IMR-90 (cell line): ENCODE results near the gene CHAT. TPM values are rescaled to one million over a fixed set of nuclear protein-coding genes. Genes with fewer than 3 reads are reported as not detected.

Source experiments
- ATAC-seq: fragments of 200-7000 bp; cut with Tn5 transposase; 2 replicates; pipeline ENCODE4 v1.9.1; 2020; ENCODE audit warnings: low read depth, mild to moderate bottlenecking, moderate library complexity
- BruUV-seq: library from RNA; stranded (reverse); fragments of 400-500 nt; replicated peaks from 2 replicates; lab custom pipeline; 2021; lab: Mats Ljungman, UMichigan
- CTCF ChIA-PET: fragments of 300-600 bp; formaldehyde crosslinking; extraction: SDS; loops from one replicate; lab custom pipeline; 2021; ENCODE audit warnings: antibody characterized with exemption; lab: Yijun Ruan, JAX
- POLR2A ChIA-PET: fragments of 300-600 bp; sonication (Branson Sonifier 250); formaldehyde crosslinking; loops from one replicate; lab custom pipeline; 2022; ENCODE audit warnings: antibody characterized with exemption; ENCODE audit not compliant: unreplicated experiment; lab: Charles Lee
- DNase-seq: peaks from one replicate; pipeline ENCODE4 v3.0.0; 2013
- H2AFZ ChIP-seq: replicated peaks from 2 replicates; pipeline ENCODE3; 2013; ENCODE audit warnings: low read length, mild to moderate bottlenecking; ENCODE audit not compliant: poor library complexity
- H2AK5ac ChIP-seq: 2 replicates; pipeline ENCODE4 v1.6.1; 2013; ENCODE audit warnings: low read depth, low read length, inconsistent platforms
- H2AK9ac ChIP-seq: replicated peaks from 2 replicates; pipeline ENCODE3; 2013; ENCODE audit warnings: mild to moderate bottlenecking, low read depth, low read length, moderate library complexity; ENCODE audit not compliant: poor library complexity
- H2BK120ac ChIP-seq: 2 replicates; pipeline ENCODE4 v1.6.1; 2013; ENCODE audit warnings: low read depth, low read length, inconsistent platforms
- H2BK15ac ChIP-seq: 3 replicates; pipeline ENCODE4 v1.6.1; 2013; ENCODE audit warnings: low read depth, low read length, inconsistent platforms
- H2BK20ac ChIP-seq: 2 replicates; pipeline ENCODE4 v1.6.1; 2013; ENCODE audit warnings: low read depth, mild to moderate bottlenecking, inconsistent platforms, low read length, moderate library complexity
- H2BK5ac ChIP-seq: 2 replicates; pipeline ENCODE4 v1.6.1; 2013; ENCODE audit warnings: mild to moderate bottlenecking, low read depth, low read length, inconsistent platforms; ENCODE audit not compliant: poor library complexity, severe bottlenecking
- H3K14ac ChIP-seq: replicated peaks from 2 replicates; pipeline ENCODE4 v1.6.1; 2013; ENCODE audit warnings: low read depth, low read length, inconsistent platforms
- H3K18ac ChIP-seq: 2 replicates; pipeline ENCODE4 v1.6.1; 2013; ENCODE audit warnings: low read depth, low read length, control low read depth
- H3K23ac ChIP-seq: 2 replicates; pipeline ENCODE4 v1.6.1; 2013; ENCODE audit warnings: low read depth, low read length, inconsistent platforms
- H3K27ac ChIP-seq: 2 replicates; pipeline ENCODE4 v1.5.1; 2013; ENCODE audit warnings: mild to moderate bottlenecking, control low read depth, low read length; ENCODE audit not compliant: insufficient read depth
- H3K27me3 ChIP-seq: 2 replicates; pipeline ENCODE4 v1.6.1; 2013; ENCODE audit warnings: low read length; ENCODE audit not compliant: control insufficient read depth, insufficient read depth
- H3K36me3 ChIP-seq: 2 replicates; pipeline ENCODE4 v1.6.1; 2013; ENCODE audit warnings: low read length, mixed read lengths; ENCODE audit not compliant: control insufficient read depth, insufficient read depth
- H3K4ac ChIP-seq: 2 replicates; pipeline ENCODE4 v1.6.1; 2013; ENCODE audit warnings: low read depth, low read length, inconsistent platforms
- H3K4me1 ChIP-seq: 2 replicates; pipeline ENCODE4 v1.6.1; 2013; ENCODE audit warnings: low read length, mixed read lengths; ENCODE audit not compliant: control insufficient read depth, insufficient read depth
- H3K4me2 ChIP-seq: 2 replicates; pipeline ENCODE4 v1.6.1; 2013; ENCODE audit warnings: low read depth, mild to moderate bottlenecking, control low read depth, low read length, moderate library complexity
- H3K4me3 ChIP-seq: 2 replicates; pipeline ENCODE4 v1.5.1; 2013; ENCODE audit warnings: low read depth, mild to moderate bottlenecking, control low read depth, low read length, moderate library complexity; ENCODE audit not compliant: insufficient read depth
- H3K56ac ChIP-seq: 2 replicates; pipeline ENCODE4 v1.6.1; 2013; ENCODE audit warnings: low read length, inconsistent platforms; ENCODE audit not compliant: insufficient read depth; ENCODE audit errors: extremely low read depth
- H3K79me1 ChIP-seq, 2 experiments: 2 replicates each; pipeline ENCODE4 v1.6.1; 2013; ENCODE audit warnings: low read length in 2 of 2, inconsistent platforms in 1 of 2, low read depth in 1 of 2
- H3K9ac ChIP-seq: 2 replicates; pipeline ENCODE4 v1.6.1; 2013; ENCODE audit warnings: low read depth, low read length, control low read depth
- H3K9me1 ChIP-seq: 2 replicates; pipeline ENCODE4 v1.6.1; 2013; ENCODE audit warnings: low read length, inconsistent platforms; ENCODE audit not compliant: insufficient read depth
- H3K9me3 ChIP-seq: 2 replicates; pipeline ENCODE4 v1.6.1; 2013; ENCODE audit warnings: low read length; ENCODE audit not compliant: control insufficient read depth, insufficient read depth
- H4K20me1 ChIP-seq: 2 replicates; pipeline ENCODE4 v1.6.1; 2013; ENCODE audit warnings: low read length, inconsistent platforms; ENCODE audit not compliant: insufficient read depth
- H4K5ac ChIP-seq: 2 replicates; pipeline ENCODE4 v1.6.1; 2013; ENCODE audit warnings: mild to moderate bottlenecking, low read depth, low read length, control low read depth
- H4K8ac ChIP-seq, 2 experiments: 2 replicates each; pipeline ENCODE4 v1.6.1; 2013; ENCODE audit warnings: low read depth in 2 of 2, low read length in 2 of 2, control low read depth in 1 of 2, inconsistent platforms in 1 of 2
- H4K91ac ChIP-seq: 2 replicates; pipeline ENCODE4 v1.6.1; 2013; ENCODE audit warnings: low read depth, low read length, inconsistent platforms; ENCODE audit not compliant: insufficient read depth
- MXI1 ChIP-seq: IDR thresholded peaks from 2 replicates; pipeline ENCODE4 v1.6.1; 2012; ENCODE audit warnings: low read depth, mild to moderate bottlenecking, low read length, moderate library complexity, borderline replicate concordance
- RFX5 ChIP-seq: IDR thresholded peaks from 2 replicates; pipeline ENCODE4 v1.8.0; 2012; ENCODE audit warnings: low read depth, mild to moderate bottlenecking, low read length, moderate library complexity
- USF2 ChIP-seq: fragments of 150-350 bp; IDR thresholded peaks from 2 replicates; pipeline ENCODE4 v1.6.1; 2017; ENCODE audit warnings: mild to moderate bottlenecking, antibody characterized with exemption, low read length, low read depth
- WGBS, 2 experiments: methylation state at CpG; one replicate each; pipeline versions ENCODE4 v1.1.5 to v1.1.7; 2013; ENCODE audit warnings: missing lambda C conversion rate in 2 of 2; ENCODE audit not compliant: insufficient read length in 1 of 2; ENCODE audit errors: extremely low coverage in 2 of 2; 5-methylcytosine and 5-hydroxymethylcytosine counted together
- dilution Hi-C: fragments of 300-500 bp; cut with HindIII; formaldehyde crosslinking; loops from one replicate; pipeline ENCODE4 v1.14.3; 2018; ENCODE audit warnings: low sequenced_read_pairs; ENCODE audit not compliant: unreplicated experiment
- in situ Hi-C: fragments of 300-500 bp; cut with MboI; formaldehyde crosslinking; loops from 3 replicates; pipeline ENCODE4 v1.14.3; 2019; ENCODE audit warnings: low sequenced_read_pairs, inconsistent platforms, mixed read lengths
- intact Hi-C: fragments of 100-400 bp; cut with micrococcal nuclease; formaldehyde crosslinking; loops from 2 replicates; pipeline ENCODE4 v1.10.0; 2022
- polyA plus RNA-seq, 3 experiments: library from polyadenylated mRNA; depleted of rRNA; stranded (reverse); fragments of >200 nt; gene quantifications; 2 replicates each; pipeline ENCODE4 v1.2.3, GENCODE V29; 2012; ENCODE audit warnings: low replicate concordance in 1 of 3
- total RNA-seq: library from RNA; depleted of rRNA; stranded (reverse); fragments of >200 nt; gene quantifications from 2 replicates; pipeline ENCODE4 v1.2.3, GENCODE V29; 2012

The CHAT gene
- total and polyA plus RNA-seq, 2 of the 4 experiments (the other 2 are of a cell fraction): not detected

- Histone ChIP-seq H3K4me2 (no peak overlapping the region), H3K9me3 (peaks cover 12% of the 10 kb centered on the region; the same call in 1 of the 2 replicates), H3K4me3 (no peak overlapping the region), H3K56ac (no peak overlapping the region), H3K27ac (no peak overlapping the region), H3K9ac (no peak overlapping the region), H4K5ac (no peak overlapping the region), H2AFZ (no peak overlapping the region), H2BK120ac (no peak overlapping the region), H3K4me1 (no peaks in the 10 kb centered on the region), H3K9me1 (no peaks in the 10 kb centered on the region), H2BK15ac (no peak overlapping the region), H4K20me1 (no peaks in the 10 kb centered on the region), H3K27me3 (peaks cover 76% of the 10 kb centered on the region), H4K91ac (no peak overlapping the region), H3K14ac (no peak overlapping the region), H2AK9ac (no peak overlapping the region), H3K79me1 (no peaks in the 10 kb centered on the region), H3K23ac (no peak overlapping the region), H4K8ac (no peak overlapping the region), H3K18ac (no peak overlapping the region), H2BK20ac (no peak overlapping the region), H2BK5ac (no peak overlapping the region), H3K4ac (no peak overlapping the region), H2AK5ac (no peak overlapping the region), H3K36me3 (no peaks in the 10 kb centered on the region)
- no peak for TF ChIP-seq MXI1
- TF ChIP-seq USF2: no peak
- TF ChIP-seq RFX5: no peak
- 10% methylated on average over 18 of the region's 49 CpGs; no CpG with 5 or more reads in 1 of the 2 experiments for WGBS, 2 experiments
- no peak for ATAC-seq
- ChIA-PET CTCF (no interaction called here), POLR2A (no interaction called here)
- in situ Hi-C loops (no loop called here), intact Hi-C loops (no loop called here), dilution Hi-C loops (no loop called here)
- no peak for DNase-seq
- BruUV-seq: no TSS peak
These were observed 683 bp downstream of the CHAT start for GRCh38 chr10:49614242-49615198.
